Measurements from ENCODE around the gene STK10.

Gene STK10

GRCh38 chr5:172090976-172091547 lies 97.0 kb downstream of the STK10 start:
- DNase-seq (ENCODE audit: low read depth, low spot score), result no peak

GRCh38 chr5:172089298-172090117 lies 98.5 kb downstream of the STK10 start:
- no peak for DNase-seq (ENCODE audit: low read depth, low spot score)

- DNase-seq (ENCODE audit: low read depth, low spot score), result no peak
These were observed 99.2 kb downstream of the STK10 start for GRCh38 chr5:172088801-172089200.

GRCh38 chr5:172086194-172086975 lies 101.6 kb downstream of the STK10 start:
- DNase-seq (ENCODE audit: low read depth, low spot score), result no peak

- DNase-seq (ENCODE audit: low read depth, low spot score), result no peak
These were observed 102.3 kb downstream of the STK10 start for GRCh38 chr5:172085738-172086137.

- DNase-seq (ENCODE audit: low read depth, low spot score), result no peak
These were observed 105.8 kb downstream of the STK10 start for GRCh38 chr5:172082180-172082579.

GRCh38 chr5:172079876-172080275 lies 108.1 kb downstream of the STK10 start:
- DNase-seq (ENCODE audit: low read depth, low spot score), result no peak

- DNase-seq (ENCODE audit: low read depth, low spot score), result no peak
These were observed 109.2 kb downstream of the STK10 start for GRCh38 chr5:172078726-172079345.

- no peak for DNase-seq (ENCODE audit: low read depth, low spot score)
These were observed 110.2 kb downstream of the STK10 start for GRCh38 chr5:172077664-172078425.

- DNase-seq (ENCODE audit: low read depth, low spot score), result no peak
These were observed 111.2 kb downstream of the STK10 start for GRCh38 chr5:172076761-172077244.

GRCh38 chr5:172075656-172076055 lies 112.4 kb downstream of the STK10 start:
- no peak for DNase-seq (ENCODE audit: low read depth, low spot score)

- DNase-seq (ENCODE audit: low read depth, low spot score), result no peak
These were observed 113.1 kb downstream of the STK10 start for GRCh38 chr5:172074896-172075295.

- DNase-seq (ENCODE audit: low read depth, low spot score), result no peak
These were observed 116.6 kb downstream of the STK10 start for GRCh38 chr5:172071309-172071875.

- no peak for DNase-seq (ENCODE audit: low read depth, low spot score)
These were observed 122.5 kb downstream of the STK10 start for GRCh38 chr5:172065431-172066065.

GRCh38 chr5:172064766-172065165 lies 123.3 kb downstream of the STK10 start:
- DNase-seq (ENCODE audit: low read depth, low spot score), result no peak

- DNase-seq (ENCODE audit: low read depth, low spot score), result no peak
These were observed 123.7 kb downstream of the STK10 start for GRCh38 chr5:172064358-172064757.

GRCh38 chr5:172063463-172064235 lies 124.4 kb downstream of the STK10 start:
- DNase-seq (ENCODE audit: low read depth, low spot score), result no peak

GRCh38 chr5:172059661-172060100 lies 128.3 kb downstream of the STK10 start:
- no peak for DNase-seq (ENCODE audit: low read depth, low spot score)

GRCh38 chr5:172058088-172058487 lies 129.9 kb downstream of the STK10 start:
- no peak for DNase-seq (ENCODE audit: low read depth, low spot score)

Measured in iPS DF 19.7 (cell line).